OCI-LY7 (cell line): ENCODE data around the gene KCNA4. TPM values are rescaled to one million over a fixed set of nuclear protein-coding genes. Genes with fewer than 3 reads are reported as not detected.
"Not testable (repeated sequence)": the region's sequence is repeated elsewhere in the genome, so short reads cannot be mapped to it uniquely, and the experiment has no call there.

ENCODE experiments used
- BruUV-seq: library from RNA; stranded (reverse); fragments of 400-500 nt; replicated peaks from 2 replicates; lab custom pipeline; 2021; lab: Mats Ljungman, UMichigan
- CTCF ChIA-PET: fragments of 300-600 bp; sonication (Branson Sonifier 250); formaldehyde crosslinking; loops from one replicate; lab custom pipeline; 2022; ENCODE audit warnings: antibody characterized with exemption; ENCODE audit not compliant: unreplicated experiment; lab: Charles Lee
- POLR2A ChIA-PET: fragments of 300-600 bp; sonication (Branson Sonifier 250); formaldehyde crosslinking; loops from one replicate; lab custom pipeline; 2022; ENCODE audit warnings: antibody characterized with exemption; lab: Charles Lee
- DNase-seq: peaks from one replicate; pipeline ENCODE4 v3.0.0-alpha.2; 2015; ENCODE audit warnings: low spot score
- H2AFZ ChIP-seq: fragments of 200-600 bp; sonication (generic), shearing (Covaris generic); 2 replicates; pipeline ENCODE4 v1.6.1; 2014; ENCODE audit warnings: mild to moderate bottlenecking, antibody characterized with exemption, low read length, moderate library complexity
- H3K27ac ChIP-seq: fragments of 200-600 bp; sonication (generic); 2 replicates; pipeline ENCODE4 v1.5.1; 2014; ENCODE audit warnings: mixed run types, low read depth, mild to moderate bottlenecking, moderate library complexity, low read length, inconsistent platforms; ENCODE audit not compliant: poor library complexity, severe bottlenecking
- H3K36me3 ChIP-seq: fragments of 200-600 bp; sonication (generic); 2 replicates; pipeline ENCODE4 v1.6.1; 2014; ENCODE audit warnings: mild to moderate bottlenecking, antibody characterized with exemption, low read length, moderate library complexity, mixed read lengths; ENCODE audit not compliant: insufficient read depth
- H3K4me1 ChIP-seq: fragments of 200-600 bp; sonication (generic); 2 replicates; pipeline ENCODE4 v1.5.1; 2014; ENCODE audit warnings: mild to moderate bottlenecking, low read length; ENCODE audit not compliant: insufficient read depth, poor library complexity, severe bottlenecking
- H3K4me2 ChIP-seq: fragments of 200-600 bp; sonication (generic); 2 replicates; pipeline ENCODE4 v1.6.1; 2014; ENCODE audit warnings: mild to moderate bottlenecking, low read length
- H3K4me3 ChIP-seq: fragments of 200-600 bp; sonication (generic); 2 replicates; pipeline ENCODE4 v1.5.1; 2014; ENCODE audit warnings: mild to moderate bottlenecking, low read depth, low read length; ENCODE audit not compliant: poor library complexity, severe bottlenecking
- H3K79me2 ChIP-seq: fragments of 200-600 bp; sonication (generic); 2 replicates; pipeline ENCODE4 v1.6.1; 2016; ENCODE audit warnings: low read depth, mild to moderate bottlenecking, low read length, moderate library complexity, mixed read lengths; ENCODE audit not compliant: insufficient read depth
- H3K9me2 ChIP-seq: fragments of 200-600 bp; sonication (generic); 2 replicates; pipeline ENCODE4 v1.6.1; 2016; ENCODE audit warnings: mild to moderate bottlenecking, low read length, mixed read lengths; ENCODE audit not compliant: insufficient read depth
- H3K9me3 ChIP-seq: fragments of 200-600 bp; sonication (generic); 2 replicates; pipeline ENCODE4 v1.6.1; 2014; ENCODE audit warnings: mild to moderate bottlenecking, mixed run types, low read length, mixed read lengths
- H4K20me1 ChIP-seq: fragments of 200-600 bp; sonication (generic); 2 replicates; pipeline ENCODE4 v1.6.1; 2014; ENCODE audit warnings: mild to moderate bottlenecking, antibody characterized with exemption, low read length, moderate library complexity, mixed read lengths; ENCODE audit not compliant: insufficient read depth
- EZH2phosphoT487 ChIP-seq: fragments of 200-600 bp; sonication (generic); IDR thresholded peaks from 2 replicates; pipeline ENCODE4 v1.6.1; 2018; ENCODE audit warnings: low read depth, borderline replicate concordance, mild to moderate bottlenecking, mixed run types, antibody characterized with exemption, low read length, moderate library complexity, mixed read lengths
- intact Hi-C: fragments of 100-400 bp; cut with micrococcal nuclease; formaldehyde crosslinking; loops from one replicate; pipeline ENCODE4 v1.10.0; 2022; ENCODE audit not compliant: unreplicated experiment
- total RNA-seq, 2 experiments: library from RNA; depleted of rRNA in 1 of 2; stranded (reverse); fragments of >200 nt in 1 of 2; shearing (Covaris generic) in 1 of 2; gene quantifications; 2 replicates each; pipeline ENCODE4 v1.2.3, GENCODE V29; 2014 to 2022
- TF ChIP-seq, protein P1 (sequence below): fragments of 200-600 bp; sonication (generic); conservative IDR thresholded peaks from 2 replicates; pipeline ENCODE4 v1.5.1; 2014; ENCODE audit warnings: mild to moderate bottlenecking, antibody characterized with exemption, low read length, moderate library complexity, mixed read lengths

Gene KCNA4
- total RNA-seq, 2 experiments from 2014 or later: not detected

- H3K79me2 ChIP-seq, H4K20me1 ChIP-seq, H3K4me1 ChIP-seq, DNase-seq, H3K4me3 ChIP-seq, H3K36me3 ChIP-seq, H2AFZ ChIP-seq, H3K4me2 ChIP-seq, CTCF ChIA-PET, BruUV-seq, H3K9me3 ChIP-seq, H3K27ac ChIP-seq, intact Hi-C loops, POLR2A ChIA-PET, H3K9me2 ChIP-seq: not testable (repeated sequence)
Observed at GRCh38 chr11:30034166-30034565, 17.3 kb upstream of the KCNA4 start.

DNA sequence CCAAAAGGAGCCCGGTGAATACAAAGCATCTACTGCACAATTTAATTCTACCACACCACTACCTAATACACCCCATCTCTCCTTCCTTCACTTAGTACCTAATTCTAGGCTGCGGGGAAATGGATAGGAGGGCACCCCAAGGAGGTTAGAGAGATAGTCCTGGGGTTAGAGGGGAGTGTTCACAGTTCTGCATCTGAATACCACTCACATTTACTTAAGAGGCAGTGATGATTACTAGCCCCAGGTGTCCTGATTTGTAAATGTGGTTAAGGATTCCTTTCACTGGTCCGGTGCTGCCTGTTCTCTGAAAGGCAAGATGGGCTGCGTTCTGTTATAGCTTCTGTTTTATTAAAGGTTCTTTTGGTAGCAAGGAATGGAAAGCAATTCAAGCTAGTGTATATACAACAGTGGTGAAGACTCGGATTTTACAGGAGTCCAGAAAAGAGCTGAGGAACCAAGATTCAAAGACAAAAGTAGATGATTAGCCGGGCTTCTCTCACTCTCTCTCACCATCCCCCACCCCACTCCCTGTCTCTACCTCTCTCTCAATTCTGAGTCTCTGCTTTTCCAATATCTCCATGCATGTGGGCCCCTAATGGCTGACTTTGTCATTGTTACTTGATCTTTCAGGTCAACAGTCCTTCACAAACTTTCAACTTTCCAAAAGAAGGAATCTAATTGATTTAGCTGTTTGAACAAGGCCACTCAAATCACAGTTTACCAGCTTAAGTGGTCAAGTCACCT lies 8.7 kb upstream of the KCNA4 start:
- H4K20me1 ChIP-seq: no peaks in the 10 kb centered on the region
- BruUV-seq: no TSS peak
- DNase-seq: no peak
- H3K4me3 ChIP-seq: no peak overlapping the region
- H3K79me2 ChIP-seq: no peaks in the 10 kb centered on the region
- ChIA-PET CTCF (no interaction called here), POLR2A (interaction anchor here (0.6 to 0.7 kb wide), 2 partner anchors 107 to 134 kb away, joined by 3 read pairs; no protein-coding TSS in a partner anchor)
- no peak overlapping the region for H3K27ac ChIP-seq
- no peak overlapping the region for H2AFZ ChIP-seq
- no peaks in the 10 kb centered on the region for H3K36me3 ChIP-seq
- TF ChIP-seq EZH2phosphoT487: no peak
- TF ChIP-seq, protein P1, sequence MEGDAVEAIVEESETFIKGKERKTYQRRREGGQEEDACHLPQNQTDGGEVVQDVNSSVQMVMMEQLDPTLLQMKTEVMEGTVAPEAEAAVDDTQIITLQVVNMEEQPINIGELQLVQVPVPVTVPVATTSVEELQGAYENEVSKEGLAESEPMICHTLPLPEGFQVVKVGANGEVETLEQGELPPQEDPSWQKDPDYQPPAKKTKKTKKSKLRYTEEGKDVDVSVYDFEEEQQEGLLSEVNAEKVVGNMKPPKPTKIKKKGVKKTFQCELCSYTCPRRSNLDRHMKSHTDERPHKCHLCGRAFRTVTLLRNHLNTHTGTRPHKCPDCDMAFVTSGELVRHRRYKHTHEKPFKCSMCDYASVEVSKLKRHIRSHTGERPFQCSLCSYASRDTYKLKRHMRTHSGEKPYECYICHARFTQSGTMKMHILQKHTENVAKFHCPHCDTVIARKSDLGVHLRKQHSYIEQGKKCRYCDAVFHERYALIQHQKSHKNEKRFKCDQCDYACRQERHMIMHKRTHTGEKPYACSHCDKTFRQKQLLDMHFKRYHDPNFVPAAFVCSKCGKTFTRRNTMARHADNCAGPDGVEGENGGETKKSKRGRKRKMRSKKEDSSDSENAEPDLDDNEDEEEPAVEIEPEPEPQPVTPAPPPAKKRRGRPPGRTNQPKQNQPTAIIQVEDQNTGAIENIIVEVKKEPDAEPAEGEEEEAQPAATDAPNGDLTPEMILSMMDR: no peak
- no peaks in the 10 kb centered on the region for H3K4me1 ChIP-seq
- intact Hi-C loops: no loop called here
- no peaks in the 10 kb centered on the region for H3K9me2 ChIP-seq
- H3K4me2 ChIP-seq: no peak overlapping the region
- H3K9me3 ChIP-seq: no peaks in the 10 kb centered on the region

- ChIA-PET POLR2A (interaction anchor here (0.7 kb wide), 1 partner anchor 103 kb away, joined by 3 read pairs; no protein-coding TSS in a partner anchor), CTCF (no interaction called here)
- no peak for TF ChIP-seq EZH2phosphoT487
- TF ChIP-seq, protein P1: no peak
- Histone ChIP-seq H3K4me3 (no peak overlapping the region), H3K4me2 (no peak overlapping the region), H2AFZ (no peak overlapping the region), H3K9me2 (no peaks in the 10 kb centered on the region), H4K20me1 (no peaks in the 10 kb centered on the region), H3K36me3 (no peaks in the 10 kb centered on the region), H3K9me3 (no peaks in the 10 kb centered on the region), H3K27ac (no peak overlapping the region), H3K79me2 (no peaks in the 10 kb centered on the region), H3K4me1 (no peaks in the 10 kb centered on the region)
- intact Hi-C loops: no loop called here
- DNase-seq: no peak
- BruUV-seq: no TSS peak
Observed at GRCh38 chr11:30023074-30023473, 6.2 kb upstream of the KCNA4 start.
